ENCODE data around the gene CCDC8.
"Not testable (repeated sequence)": the region's sequence is repeated elsewhere in the genome, so short reads cannot be mapped to it uniquely, and the experiment has no call there.

The CCDC8 gene, protein sequence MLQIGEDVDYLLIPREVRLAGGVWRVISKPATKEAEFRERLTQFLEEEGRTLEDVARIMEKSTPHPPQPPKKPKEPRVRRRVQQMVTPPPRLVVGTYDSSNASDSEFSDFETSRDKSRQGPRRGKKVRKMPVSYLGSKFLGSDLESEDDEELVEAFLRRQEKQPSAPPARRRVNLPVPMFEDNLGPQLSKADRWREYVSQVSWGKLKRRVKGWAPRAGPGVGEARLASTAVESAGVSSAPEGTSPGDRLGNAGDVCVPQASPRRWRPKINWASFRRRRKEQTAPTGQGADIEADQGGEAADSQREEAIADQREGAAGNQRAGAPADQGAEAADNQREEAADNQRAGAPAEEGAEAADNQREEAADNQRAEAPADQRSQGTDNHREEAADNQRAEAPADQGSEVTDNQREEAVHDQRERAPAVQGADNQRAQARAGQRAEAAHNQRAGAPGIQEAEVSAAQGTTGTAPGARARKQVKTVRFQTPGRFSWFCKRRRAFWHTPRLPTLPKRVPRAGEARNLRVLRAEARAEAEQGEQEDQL

DNA sequence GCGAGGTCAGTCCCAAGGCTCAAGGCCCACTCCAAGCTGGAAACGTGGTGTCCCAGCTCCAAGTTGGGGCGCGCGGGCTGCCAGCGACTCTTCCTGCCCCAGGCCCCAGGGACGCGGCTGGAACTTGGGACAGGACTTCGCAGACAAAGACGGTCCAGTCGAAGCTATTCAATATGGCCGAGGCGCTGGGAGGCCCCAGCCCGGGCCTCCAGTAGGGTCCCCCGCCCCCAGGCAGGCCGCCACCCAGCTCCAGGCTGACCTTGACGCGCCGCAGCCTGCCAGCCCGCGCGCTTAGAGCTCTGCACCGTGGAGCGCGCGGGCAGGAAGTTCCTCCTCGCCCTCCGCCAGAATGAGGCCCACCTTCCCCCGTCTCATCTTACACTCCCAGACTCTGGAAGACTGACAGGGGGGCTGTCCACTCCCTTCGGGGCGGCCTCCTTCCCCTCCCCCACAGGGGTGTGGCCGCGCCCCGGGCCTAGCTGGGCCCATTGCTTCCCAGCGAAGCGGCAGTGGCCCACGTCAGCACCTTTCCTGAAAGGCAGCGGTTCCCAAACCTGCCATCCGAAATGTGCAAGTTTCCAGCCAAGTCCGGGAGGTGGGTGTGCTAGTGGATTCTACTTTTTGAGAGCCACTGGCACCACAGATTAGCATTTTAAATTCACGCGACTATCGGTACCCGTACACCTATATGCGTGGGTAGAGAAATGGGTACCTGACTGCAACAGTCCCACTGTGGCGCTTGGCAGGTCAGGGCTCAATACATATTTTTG, at the start of gene CCDC8:
CCDC8 (minus strand) TSS at position 303 of the 770 bp plus-strand sequence. CDS start 754 bp downstream, outside the sequence.
- no peak for FAIRE-seq

DNA sequence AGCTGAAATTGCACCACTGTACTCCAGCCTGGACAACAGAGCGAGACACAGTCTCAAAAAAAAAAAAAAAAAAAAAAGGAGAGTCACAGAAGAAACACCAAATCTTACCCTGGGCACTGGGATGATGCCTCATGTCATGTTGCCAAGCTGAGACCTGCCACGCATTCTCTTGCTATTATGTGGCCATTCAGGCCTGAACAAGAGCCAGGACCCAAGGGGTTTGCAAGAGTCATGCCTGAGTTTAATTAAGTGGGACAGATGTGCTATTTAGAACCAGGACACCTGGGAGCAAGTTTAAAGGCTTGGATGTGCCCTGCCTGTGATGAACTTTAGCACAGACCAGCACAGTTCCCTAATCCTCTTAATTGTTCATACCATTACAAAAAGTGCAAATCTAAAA, 48.2 kb upstream of the CCDC8 start:
- no peak for FAIRE-seq

DNA sequence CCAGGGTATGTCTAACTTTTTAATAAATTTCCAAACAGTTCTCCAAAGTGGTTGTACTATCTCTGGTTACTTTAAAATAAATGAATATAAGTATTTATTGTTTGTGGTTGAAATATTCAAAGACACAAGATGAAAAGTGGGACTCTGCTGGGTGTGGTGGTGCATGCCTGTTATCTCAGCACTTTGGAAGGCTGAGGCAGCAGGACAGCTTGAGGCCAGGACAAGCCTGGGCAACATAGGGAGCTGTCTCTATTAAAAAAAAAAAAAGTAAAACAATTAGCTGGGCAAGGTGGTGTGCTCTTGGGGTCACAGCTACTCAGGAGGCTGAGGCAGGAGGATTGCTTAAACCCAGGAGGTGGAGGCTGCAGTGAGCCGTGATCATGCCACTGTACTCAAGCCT, 47.6 kb upstream of the CCDC8 start:
- FAIRE-seq: no peak

DNA sequence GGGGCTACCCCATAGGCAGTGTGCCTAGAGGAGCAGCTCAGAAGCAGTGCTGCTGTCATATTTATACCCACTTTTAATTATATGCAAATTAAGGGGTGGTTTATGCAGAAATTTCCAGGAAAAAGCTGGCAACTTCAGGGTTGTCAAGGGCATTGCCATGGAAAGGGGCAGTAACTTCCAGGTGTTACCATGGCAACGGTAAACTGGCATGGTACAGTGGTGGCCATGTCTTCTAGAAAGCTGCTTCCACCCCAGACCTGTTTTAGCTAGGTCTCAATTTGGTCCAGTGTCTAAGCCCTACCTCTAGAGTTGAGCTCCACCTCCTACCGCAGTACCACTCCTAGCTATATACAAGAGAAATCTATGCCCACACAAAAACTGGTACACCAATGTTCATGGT, 46.7 kb upstream of the CCDC8 start:
- no peak for FAIRE-seq

DNA sequence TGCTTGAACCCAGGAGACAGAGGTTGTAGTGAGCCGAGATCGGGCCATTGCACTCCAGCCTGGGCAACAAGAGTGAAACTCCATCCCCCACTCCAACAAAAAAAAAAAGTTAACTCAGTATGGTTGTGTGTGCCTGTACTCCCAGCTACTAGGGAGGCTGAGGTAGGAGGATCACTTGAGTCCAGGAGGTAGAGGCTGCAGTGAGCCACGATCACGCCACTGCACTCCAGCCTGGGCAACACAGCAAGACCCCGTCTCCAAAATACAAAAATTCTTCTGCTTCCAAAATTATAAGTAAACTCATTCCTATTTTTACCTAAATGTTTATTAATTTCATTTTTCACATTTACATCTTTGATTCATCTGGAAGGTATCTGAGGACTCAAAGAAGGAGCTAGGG, 43.6 kb upstream of the CCDC8 start:
- FAIRE-seq: no peak

DNA sequence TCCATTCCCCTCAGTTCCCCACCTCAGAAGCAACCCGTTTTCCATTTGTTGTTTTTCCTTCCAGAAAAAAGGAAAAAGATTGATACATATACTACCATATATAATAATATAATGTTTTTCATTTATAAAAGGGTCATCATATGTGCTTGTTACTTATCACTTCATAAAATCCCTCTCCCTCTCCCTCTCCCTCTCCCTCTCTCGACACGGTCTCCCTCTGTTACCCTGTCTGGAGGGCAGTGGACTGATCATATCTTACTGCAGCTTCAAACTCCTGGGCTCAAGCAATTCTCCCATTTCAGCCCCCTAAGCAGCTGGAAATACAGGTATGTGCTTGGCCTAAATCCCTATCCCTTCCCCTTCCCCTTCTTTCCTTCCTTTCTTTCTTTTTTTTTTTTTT, 40.9 kb upstream of the CCDC8 start:
- no peak for FAIRE-seq

DNA sequence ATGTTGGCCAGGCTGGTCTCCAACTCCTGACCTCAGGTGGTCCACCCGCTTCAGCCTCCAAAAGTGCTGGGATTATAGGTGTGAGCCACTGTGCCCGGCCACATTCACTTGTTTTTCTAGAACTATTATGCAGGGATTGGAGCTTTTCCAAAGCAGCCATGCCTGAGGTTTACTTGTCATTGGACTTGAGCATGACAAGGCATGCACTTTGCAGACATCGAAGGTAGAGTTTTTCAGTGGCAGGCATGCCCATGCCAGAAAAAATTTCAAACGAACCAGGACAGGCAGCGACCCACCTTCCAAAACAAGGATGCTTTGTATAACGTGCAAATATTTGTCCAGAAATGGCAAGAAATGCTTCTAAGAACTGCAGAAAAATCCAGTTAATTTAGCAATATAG, 40.3 kb upstream of the CCDC8 start:
- no peak for FAIRE-seq

DNA sequence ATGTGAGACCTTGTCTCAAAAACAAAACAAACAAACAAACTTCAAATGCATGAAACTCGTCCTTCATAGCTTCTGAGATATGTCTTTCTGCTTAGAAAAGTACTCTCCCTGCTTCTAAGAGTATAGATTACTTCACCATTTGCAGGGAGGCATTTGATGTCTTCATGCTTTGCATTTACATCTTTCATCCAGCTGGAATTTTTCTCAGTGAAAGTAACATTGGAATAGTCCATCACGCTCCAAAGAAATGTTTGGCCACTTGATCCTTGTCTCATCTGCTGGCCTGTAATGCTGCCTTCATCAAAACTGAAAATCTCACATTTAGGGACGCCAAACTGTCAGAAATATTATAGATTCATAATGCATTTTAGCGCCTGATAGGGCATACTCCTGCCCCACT, 38.8 kb upstream of the CCDC8 start:
- FAIRE-seq: no peak

DNA sequence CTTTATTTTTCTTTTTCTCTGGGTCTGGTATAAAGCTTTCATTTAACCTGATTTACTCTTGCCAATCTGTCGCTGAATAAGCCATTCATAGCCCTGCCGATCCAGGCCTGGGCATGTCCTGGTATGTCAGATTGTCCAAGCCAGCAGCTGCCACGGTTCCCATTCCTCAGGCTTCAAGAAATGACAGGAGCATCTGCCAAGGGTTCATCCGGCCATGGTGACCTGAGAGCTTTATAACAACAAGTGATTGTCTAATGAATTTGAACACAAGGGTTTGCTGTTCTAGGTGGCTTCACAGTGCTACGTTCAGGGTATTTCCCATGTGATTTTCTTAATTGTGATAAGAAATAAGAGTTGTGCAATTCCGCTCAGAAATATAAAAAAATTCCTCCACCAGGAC, 38.0 kb upstream of the CCDC8 start:
- FAIRE-seq: no peak

DNA sequence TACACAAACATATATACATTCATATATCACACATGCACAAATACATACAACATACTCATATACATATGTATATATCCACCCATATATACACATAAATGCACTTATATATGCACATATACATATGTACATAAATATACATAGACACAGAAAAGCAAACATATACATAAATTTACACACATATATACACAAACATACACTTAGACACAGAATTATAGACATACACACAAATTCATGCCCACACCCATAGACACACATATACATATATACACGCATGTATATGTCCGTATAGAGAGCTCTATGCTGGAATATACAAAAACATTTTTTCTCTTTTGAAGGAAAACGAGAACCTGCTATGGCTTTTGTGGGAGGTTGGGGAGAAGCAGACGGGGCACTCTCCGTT, 37.4 kb upstream of the CCDC8 start:
- no peak for FAIRE-seq

DNA sequence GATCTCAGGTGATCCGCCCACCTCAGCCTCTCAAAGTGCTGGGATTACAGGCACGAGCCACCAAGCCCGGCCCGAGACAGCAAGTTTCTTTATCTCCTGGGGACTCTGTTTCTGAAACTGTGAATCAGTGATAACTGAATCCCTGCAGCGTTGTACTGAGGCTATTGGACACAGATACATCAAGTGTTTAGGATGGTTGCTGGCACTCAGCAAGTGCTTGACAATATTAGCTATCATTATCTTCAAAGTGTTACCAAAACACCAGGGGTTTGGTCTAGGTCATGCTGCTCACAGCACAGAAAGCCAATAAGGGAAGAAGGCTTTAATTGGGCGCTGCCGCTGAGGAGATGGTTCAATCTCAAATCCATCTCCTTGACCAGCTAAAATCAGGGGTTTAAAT, 35.9 kb upstream of the CCDC8 start:
- no peak for FAIRE-seq

DNA sequence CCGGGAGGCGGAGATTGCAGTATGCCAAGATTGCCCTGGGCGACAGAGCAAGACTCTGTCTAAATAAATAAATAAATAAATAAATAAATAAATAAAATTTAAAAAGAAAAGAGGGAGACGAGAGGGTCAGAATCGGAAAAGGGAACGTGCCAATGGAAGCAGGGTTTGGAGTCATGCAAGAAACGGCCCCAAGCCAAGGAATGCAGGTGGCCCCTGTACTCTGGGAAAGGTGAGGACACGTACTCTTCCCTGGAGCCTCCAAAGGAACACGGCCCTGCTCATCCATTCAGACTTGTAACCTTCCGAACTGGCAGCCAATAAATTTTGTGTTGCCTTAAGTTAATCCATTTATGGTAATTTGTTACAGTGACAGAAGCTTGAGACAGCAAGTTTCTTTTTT, 35.2 kb upstream of the CCDC8 start:
- no peak for FAIRE-seq

DNA sequence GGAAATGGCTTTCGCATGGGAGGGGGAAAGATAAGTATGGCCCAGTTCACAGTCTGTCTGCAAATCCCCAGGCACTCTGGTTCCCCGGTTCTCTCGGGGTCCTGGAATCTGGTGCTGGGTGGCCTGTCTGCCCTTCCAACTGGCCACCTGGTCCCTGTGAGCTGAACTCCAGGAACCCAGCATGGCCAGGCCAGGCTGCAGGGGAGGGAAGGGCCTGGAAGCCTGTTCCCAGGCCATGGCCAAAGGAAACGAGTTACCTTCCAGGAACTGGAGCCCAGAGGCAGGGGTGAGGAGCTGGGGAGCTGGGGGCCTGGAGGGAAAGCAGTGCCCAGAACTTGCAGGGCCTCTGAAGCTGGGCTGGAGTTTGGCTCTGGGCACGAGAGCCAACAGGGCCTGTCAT, 34.5 kb upstream of the CCDC8 start:
- no peak for FAIRE-seq

DNA sequence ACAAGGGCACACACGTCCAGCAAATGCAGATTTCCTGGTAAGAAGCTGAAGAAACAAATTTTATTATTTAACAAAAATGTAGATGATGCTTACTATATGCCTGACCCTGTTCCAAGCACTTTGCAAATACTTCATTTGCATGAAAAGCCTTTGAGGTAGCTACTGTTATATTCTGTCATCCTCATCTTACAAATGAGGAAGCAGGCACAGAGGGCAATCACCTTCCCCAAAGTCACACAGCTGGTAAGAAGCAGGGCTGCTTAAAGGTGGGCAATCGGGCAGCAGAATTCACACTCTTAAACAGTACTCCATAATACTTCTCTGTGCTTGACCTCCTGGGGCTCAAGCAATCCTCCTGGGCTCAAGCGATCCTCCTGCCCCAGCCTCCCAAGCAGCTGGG, 33.6 kb upstream of the CCDC8 start:
- FAIRE-seq: no peak

DNA sequence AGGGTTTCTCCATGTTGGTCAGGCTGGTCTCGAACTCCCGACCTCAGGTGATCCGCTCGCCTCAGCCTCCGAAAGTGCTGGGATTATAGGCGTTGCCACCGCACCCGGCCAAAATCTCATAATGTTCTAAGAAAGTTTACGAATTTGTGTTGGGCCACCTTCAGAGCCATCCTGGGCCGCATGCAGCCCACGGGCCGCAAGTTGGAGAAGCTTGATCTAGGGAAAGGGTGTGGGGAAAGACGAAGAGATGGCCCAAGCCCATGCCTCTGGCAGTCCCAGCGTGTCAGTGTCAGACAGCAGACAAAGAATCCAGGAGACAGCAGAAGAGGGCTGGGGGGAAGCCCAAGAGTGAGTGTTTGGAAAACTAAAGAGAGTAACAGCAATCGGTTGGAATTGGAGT, 32.7 kb upstream of the CCDC8 start:
- FAIRE-seq: no peak

DNA sequence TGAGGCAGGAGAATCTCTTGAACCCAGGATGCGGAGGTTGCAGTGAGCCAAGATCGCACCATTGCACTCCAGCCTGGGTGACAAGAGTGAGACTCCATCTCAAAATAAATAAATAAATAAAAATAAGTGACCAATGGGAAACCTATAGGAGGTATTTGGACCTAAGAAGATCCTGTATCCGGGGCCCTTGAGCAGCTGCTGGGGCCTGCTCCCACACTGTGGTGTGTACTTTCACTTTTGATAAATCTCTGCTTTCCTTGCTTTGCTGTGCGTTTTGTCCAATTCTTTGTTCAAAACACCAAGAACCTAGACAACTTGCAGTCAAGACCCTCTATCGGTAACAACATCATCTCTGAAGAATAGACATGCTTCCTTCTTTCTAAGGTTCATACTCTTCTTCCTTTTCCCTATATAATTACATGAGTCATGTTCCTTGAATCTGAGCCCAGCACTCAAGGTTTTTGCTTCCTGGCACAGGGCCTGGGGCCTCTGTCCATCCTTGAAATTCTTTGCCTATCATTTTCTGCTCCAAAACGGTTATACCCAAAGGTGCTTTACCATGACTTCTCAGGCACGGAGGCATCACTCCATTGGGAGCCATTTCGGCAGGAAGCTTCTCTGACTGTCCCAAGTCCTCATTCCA, 29.6 kb upstream of the CCDC8 start:
- no peak for FAIRE-seq

DNA sequence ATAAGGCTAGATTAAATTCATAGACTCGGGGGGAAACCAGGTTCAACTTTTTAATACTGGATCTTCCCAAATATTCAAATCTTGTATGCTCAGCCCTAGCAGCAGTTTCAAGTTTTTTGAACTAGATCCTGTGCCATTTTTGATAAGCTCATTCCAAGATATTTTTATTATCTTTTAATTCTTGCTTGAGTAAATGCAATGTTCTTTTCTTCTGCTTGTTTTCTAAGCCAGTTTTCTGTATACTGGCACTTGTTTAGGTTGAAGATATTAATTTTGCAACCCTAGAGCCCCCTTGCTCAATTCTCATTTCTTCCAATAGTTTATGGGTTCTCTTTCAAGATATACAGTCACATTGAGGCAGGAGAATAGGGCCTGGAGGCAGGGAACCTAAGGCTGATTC, 28.5 kb upstream of the CCDC8 start:
- FAIRE-seq: no peak

DNA sequence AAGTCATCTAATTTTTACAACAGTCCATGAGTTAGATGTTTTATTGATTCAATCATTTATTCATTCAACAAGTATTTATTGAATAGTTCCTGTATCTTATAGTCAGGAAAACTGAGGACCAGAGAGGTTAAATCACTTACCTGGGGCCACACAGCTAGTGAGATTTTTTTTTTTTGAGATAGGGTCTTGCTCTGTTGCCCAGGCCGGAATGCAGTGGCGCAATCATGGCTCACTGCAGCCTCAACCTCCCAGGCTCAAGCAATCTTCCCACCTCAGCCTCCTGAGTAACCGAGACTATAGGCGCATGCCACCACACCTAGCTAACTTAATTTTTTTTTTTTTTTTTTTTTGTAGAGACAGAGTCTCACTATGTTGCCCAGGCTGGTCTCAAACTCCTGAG, 22.3 kb upstream of the CCDC8 start:
- not testable (repeated sequence) for FAIRE-seq

DNA sequence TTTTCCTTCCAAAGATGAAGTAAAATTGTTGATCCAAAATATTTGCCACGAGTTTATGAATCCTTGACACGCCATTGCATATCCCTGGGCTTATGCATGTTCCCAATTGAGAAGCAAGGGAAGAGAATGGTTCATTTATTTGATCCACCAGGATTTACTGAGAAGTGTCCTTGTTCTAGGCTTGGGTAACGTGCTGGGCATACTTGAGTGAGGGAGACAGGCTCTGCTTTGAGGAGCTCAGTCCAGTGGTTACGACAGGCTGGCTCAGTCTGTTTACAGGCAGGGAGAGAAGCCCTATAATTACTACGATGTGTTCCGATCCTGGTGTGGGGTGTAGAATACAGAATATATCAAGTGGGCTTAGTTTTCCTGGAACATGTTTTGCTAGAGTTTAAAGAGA, 21.6 kb upstream of the CCDC8 start:
- no peak for FAIRE-seq

DNA sequence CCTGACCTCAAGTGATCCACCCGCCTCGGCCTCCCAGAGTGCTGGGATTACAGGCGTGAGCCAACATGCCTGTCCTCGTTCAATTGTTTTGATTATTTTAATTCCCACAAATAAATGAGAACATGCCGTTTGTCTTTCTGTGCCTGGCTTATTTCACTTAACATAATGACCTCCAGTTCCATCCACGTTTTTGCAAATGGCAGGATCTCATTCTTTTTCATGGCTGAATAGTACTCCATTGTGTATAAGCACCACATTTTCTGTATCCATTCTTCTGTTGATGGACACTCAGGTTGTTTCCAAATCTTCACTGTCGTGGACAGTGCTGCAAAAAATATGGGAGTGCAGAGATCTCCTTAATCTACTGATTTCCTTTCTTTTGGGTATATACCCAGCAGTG, 20.1 kb upstream of the CCDC8 start:
- not testable (repeated sequence) for FAIRE-seq

DNA sequence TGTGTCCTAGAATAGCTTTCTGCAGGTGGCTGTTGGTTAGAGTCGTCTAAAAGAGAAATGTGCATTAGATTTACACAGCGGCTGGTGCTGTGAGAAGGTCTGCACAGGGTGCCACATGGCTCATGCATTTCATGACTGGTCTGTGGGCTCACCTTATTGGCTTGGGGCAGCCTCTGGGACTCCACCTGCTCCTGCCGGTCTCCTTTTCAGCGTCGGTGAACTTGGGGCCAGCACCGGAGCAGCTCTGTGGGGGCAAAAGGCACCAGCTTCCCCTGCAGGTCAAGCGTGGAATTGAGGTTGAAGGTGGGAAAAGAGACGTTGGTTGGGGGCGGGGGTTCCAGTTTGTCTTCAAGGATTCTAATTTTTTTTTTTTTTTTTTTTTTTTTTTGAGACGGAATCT, 18.5 kb upstream of the CCDC8 start:
- FAIRE-seq: no peak

DNA sequence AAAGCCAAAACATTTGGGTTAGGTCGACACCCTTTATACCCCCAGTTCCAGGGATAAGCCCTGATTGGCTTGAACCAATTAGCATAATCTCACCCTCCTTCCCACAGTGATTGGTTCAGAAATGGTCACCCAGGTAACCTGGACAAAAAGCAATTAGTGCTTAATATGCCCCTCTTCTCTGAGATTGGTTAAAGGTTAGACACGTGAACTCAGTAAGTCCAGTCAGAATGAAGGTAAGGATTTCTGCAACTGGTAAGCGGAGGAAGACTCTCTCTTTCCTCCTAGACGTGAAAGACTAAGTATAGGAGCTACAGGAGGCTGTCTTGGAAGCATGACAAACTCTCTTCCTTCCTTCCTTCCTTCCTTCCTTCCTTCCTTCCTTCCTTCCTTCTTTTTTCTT, 16.6 kb upstream of the CCDC8 start:
- no peak for FAIRE-seq

DNA sequence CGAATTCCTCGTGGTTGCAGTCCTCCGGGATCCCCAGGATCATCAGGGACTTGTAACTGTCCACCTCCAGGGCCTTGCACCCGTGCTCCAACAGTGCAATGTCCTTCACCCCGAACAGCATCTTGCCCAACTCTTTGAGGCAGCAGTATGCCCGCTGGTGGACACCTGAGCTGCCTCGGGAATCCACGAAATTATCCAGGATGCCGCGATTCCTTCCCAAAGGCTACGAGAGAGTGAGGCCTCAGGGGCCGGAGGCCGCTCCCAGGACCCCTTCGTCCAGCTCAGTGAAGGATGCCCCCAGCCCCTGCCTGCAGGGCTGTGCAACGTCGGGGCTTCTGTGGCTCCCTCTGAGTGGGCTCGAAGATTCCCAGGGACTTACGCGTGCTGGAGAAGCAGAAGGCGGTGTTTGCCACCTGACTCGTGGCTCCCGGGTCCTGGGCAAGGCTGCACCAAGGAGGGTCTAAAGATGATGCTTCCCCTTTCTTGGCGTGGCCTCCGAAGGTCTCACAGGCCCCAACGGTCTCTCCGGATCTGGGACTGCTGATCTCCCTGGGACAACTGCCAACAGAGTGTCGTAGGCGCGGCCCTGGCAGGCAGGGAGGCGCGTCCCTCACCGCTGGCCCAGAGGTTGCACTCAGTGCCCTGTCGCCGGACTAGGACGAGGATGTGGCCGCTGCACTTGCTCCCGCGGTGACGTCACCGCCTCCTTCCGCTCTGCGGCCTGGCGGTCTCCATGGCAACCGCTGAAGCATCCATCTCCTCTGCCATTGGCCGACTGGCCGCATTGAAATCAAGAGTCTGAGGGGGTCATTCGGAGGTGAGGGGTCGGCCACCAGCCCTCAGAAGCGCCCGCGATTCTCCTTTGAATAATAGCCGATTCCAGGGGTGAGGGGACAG, 15.1 kb upstream of the CCDC8 start, which contains the start of gene PNMA8C:
PNMA8C (minus strand) TSS at position 698 of the 897 bp plus-strand sequence; CDS start at position 121, 577 bp downstream.
- FAIRE-seq: no peak

Data from A204.1 (cell line).